Ishikawa (cell line): ENCODE measurements around the gene PARP2.

Experiments used
- CEBPB ChIP-seq: IDR thresholded peaks from 2 replicates; pipeline ENCODE4 v1.6.1; 2012
- CREB1 ChIP-seq: IDR thresholded peaks from 2 replicates; pipeline ENCODE4 v1.6.1; 2012; ENCODE audit warnings: low read depth
- EGR1 ChIP-seq: IDR thresholded peaks from 2 replicates; pipeline ENCODE4 v1.6.1; 2012
- EP300 ChIP-seq: IDR thresholded peaks from 2 replicates; pipeline ENCODE4 v1.6.1; 2012; ENCODE audit warnings: borderline replicate concordance
- MAX ChIP-seq: IDR thresholded peaks from 2 replicates; pipeline ENCODE4 v1.6.1; 2012
- RAD21 ChIP-seq: IDR thresholded peaks from 2 replicates; pipeline ENCODE4 v1.6.1; 2012; ENCODE audit warnings: low read depth
- TAF1 ChIP-seq: IDR thresholded peaks from 2 replicates; pipeline ENCODE4 v1.6.1; 2012; ENCODE audit warnings: low read depth, mild to moderate bottlenecking
- YY1 ChIP-seq: IDR thresholded peaks from 2 replicates; pipeline ENCODE4 v1.6.1; 2012; ENCODE audit warnings: low read depth
- ZBTB7A ChIP-seq: IDR thresholded peaks from 2 replicates; pipeline ENCODE4 v1.6.1; 2012; ENCODE audit warnings: low read depth

DNA sequence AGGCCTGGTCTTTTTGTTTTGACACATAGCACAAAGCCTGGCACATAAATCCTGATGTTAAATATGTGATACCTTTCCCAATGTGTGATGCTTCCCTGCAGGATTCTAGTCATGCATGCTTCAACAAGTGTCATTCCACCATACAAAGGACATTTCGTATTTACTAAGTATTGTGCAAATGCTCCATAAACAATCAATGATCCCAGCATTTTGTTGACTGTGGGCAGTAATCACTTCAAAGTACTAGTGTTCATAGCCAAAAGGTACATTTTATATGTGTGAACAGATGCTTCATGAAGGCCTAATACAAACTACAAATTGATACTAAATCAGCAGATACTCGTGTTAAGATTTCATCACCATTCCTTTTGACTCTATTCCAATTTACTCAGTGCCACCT lies 14.7 kb upstream of the PARP2 start:
- TF ChIP-seq RAD21 = no peak
- no peak for TF ChIP-seq CEBPB
- TF ChIP-seq TAF1 = no peak
- TF ChIP-seq EGR1 = no peak
- no peak for TF ChIP-seq ZBTB7A
- no peak for TF ChIP-seq MAX
- no peak for TF ChIP-seq YY1
- no peak for TF ChIP-seq EP300
- no peak for TF ChIP-seq CREB1
